HG03432 (cell line): Measurements from ENCODE around the gene EXOC6.
"Not testable (repeated sequence)": the region's sequence is repeated elsewhere in the genome, so short reads cannot be mapped to it uniquely, and the experiment has no call there.

ENCODE experiments used
- ATAC-seq: cut with Tn5 transposase; IDR thresholded peaks from one replicate; pipeline ENCODE4 v1.9.1; 2021; ENCODE audit warnings: mild to moderate bottlenecking, moderate library complexity; ENCODE audit not compliant: unreplicated experiment

EXOC6 gene

DNA sequence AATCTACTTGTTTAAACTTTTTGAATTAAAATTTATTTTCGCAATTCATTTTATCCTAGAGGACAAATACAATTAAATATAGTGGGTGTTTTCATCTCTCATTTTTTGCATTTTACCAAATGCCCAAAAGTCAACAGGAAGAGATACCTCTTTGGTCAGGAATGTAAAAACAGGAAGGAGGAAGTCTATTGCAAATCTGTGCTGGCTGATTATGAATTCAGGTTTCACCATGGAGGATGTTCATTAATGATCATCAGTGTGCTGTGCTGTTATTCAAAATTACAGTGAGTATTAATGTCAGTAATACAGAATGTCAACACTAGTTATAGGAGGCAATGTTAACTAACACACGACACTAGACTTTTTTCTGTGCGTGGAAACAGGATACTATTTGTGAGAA is 24.7 kb downstream of the EXOC6 start:
- no peak for ATAC-seq

DNA sequence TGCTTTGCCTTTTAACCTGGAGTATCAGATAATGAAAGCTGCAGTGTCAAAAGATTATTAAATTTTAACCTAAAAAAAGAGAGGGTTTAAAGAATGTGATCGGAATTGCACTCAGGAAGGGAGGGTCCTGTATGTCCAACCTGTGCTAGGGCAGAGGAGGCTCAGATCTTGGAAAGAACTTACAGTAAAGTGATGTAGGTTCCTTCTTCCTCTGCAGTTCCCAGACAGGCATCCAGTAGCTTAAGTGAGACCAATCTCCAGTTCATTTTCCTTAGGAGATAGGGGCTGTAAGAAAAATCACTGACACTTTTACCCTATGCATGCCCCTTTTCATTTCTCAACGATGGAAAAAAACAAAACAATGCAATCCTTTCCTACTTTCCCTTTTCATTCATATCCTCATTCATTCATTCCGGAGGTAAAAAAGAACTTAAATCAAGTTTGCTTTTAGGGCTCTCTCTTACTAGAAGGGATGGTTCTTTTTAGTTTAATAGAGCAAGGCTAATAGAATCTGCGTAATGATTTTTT is 28.3 kb downstream of the EXOC6 start:
- ATAC-seq: no peak

DNA sequence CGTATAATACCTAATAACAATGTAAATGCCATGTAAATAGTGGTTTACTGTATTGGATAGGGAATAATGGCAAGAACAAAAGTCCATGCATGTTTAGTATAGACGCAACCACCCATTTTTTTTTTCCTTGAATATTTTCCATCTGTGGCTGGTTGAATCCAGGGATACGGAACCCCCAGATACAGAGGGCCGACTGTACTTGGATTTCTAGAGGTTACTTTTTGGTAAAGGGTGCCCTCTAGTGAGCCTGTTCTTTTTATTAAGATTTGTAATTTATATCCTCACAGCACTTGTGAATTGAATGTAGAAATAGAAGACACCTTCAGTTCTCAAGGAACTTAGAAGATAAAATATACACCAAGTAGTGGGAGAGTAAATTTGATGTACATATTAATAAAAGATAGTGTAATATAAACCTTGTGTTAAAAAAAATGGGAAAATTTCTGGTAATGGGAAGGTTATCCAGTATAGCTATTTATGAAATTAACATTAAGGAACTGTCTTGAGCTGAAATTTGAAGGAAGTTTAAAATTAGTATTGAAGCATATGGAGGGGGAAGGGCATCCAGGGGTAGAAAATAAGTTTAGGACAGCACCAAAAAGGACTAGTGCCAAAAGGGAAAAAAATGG is 32.0 kb downstream of the EXOC6 start:
- no peak for ATAC-seq

DNA sequence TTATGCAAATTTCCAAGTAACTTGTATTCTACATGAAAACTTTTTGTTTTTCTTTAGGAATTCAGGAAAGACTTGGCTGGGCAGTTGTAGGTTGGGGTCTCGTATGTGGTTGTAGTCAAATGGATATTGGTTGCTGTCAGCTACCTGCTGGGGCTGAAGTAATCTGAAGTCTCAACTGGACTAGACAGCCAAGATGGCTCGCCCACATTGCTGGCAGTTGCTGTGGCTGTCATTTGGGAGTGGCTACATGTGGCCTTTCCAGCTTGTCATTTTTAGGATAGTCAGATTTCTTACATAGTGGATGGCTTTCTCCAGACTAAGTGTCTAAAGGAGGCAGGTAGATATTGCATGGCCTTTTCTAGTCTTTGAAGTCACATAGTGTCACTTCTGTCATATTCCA is 32.6 kb downstream of the EXOC6 start:
- no peak for ATAC-seq

DNA sequence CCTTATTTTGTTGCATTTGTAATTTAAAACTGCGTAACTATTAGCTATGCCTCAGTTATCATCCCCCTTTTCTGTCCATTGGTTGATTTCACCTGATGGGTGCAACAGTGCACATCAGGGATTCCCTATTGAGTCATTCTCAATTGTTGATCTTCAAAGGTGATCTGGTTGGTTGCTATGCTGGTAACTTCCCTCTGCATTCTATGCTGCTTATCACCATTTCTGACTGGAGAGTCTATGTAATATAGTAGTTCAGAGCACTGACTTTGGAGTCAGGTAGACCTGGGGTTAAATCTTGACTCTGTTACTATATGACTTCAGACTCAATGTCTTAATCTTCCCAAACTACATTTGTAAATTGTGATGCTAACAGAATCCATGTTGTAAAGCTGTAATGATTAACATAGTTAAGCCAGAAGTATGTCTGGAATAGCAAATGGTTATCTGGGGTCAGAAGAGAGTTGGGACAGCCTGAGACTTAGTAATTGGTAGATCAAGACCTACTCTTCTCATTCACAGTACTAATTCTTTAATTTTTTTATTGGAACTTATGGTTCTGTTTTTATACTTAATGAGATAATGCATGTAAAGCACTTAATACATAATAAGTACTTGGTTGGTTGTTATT is 38.1 kb downstream of the EXOC6 start:
- no peak for ATAC-seq

DNA sequence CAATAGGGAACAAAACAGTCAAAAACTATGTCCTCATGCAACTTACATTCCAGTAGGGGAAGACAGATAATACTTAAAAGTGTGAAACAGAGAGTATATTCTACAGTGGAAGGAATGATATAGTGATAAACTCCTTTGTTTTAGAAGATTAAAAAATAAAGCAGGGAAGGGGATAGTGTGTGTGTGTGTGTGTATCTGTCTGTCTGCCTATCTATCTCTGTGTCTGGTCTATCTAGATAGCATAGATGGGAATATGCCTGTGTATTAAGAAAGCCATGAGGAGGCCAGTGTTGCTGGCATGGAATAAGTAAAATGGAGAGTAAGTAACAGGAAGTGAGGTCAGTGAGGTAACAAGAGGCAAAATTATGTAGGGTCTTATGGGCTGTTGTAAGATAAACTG is 42.2 kb downstream of the EXOC6 start:
- no peak for ATAC-seq

DNA sequence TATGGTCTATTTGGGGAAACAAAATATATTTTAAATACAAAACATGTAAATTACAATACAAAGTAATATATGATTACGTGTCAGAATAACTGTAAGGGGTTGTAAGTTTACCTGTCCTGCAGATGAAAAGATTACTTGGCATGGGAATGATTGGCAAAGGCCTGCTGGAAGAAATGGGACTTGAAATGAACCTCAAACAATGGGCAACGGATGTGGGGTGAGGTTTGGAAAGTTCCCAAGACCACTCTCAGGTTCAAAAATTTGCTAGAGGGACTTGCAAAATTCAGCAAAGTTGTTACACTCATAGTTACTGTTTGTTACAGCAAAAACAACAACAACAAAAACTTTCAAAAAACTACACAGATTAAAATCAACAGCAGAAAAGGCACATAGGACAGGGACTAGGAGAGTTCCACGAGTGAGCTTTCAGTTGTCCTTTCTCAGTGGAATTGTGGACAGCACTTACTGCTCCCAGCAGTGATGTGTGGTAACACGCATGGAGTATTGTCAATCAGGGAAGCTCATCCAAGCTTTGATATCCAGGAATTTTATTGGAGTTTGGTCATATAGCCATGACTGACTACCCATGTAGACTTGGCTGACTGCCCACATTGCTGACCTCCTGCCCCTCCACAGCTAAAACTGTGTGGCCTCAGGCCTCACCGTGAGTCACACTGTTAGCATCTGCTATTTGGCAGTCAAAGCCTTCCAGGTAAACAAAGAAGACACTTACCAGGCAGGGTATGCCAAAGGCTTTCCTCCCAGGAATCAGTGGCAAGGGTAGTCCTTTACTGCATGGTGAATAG is 43.8 kb downstream of the EXOC6 start:
- no peak for ATAC-seq

DNA sequence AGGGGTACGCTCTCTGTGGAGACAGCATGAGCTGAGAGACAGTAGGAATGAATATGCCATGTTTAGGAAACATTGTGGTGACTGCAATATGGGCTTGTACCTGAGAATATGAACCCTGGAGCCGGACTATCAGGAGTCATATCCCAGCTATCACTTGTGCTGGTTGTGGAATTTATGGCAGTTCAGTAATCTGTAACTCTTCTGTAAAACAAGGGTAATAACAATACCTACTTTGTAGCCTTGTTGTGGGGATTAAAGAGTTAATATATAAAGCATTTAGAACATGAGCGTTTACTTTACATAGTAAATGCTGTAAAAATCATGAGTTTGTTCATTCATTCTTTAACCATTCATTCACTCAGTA is 44.4 kb downstream of the EXOC6 start:
- ATAC-seq: no peak

DNA sequence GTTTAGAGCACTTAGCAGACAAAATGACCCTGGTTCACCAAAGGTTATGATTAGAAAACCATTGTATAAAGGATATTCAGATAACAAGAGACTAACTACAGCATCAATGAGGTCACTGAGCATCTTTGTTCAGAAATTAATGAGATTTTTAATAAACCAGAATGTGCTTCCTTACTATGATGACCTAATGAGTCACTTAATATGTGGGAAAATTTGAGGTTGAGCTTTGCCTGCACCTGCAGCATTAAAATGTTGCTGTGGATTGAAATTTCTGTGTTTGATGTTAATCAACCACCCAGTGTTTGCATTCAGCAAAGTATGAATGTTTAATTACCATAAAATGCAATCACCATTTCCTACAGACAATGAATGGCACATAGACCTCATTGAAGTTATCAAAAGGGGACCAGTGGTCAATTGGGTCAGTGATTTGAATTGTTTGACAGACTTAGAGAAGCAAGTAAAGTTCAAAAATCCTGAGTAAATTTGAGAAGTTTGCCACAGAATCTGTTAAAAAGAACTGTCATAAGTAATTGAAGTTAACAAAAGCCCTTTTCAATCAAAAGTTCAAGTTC is 45.8 kb downstream of the EXOC6 start:
- ATAC-seq: no peak

DNA sequence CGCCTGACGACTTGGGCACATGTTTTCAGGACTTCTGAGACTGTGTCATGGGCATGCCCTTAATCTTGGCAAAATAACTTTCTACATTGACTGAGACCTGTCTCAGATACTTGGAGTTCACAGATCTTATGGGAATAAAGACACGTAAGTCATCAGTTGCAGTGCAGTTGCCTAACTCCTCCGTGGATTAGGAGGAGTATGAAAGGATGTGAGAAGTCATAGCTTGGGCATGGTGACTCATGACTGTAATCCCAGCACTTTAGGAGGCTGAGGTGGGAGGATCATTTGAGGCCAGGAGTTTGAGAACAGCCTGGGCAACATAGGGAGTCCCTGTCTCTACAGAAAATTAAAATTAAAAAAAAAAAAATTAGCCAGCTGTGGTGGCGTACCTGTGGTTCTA is 49.6 kb downstream of the EXOC6 start:
- ATAC-seq: no peak

DNA sequence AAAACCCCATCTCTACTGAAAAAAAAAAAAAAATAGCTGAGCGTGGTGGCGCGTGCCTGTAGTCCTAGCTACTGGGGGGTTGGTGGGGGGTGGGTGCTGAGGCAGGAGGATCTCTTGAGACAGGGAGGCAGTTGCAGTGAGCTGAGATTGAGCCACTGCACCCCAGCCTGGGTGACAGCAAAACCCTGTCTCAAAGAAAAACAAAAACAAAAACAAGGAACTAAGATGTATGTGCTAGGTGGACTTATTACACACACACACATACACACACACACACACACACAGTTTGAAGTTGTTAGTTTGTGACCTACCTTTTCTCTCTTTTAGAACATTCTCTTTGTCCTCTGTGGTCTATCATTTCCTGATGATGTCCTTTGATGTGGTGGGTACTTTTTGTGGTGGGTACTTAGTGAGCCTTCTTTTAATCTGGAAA is 53.5 kb downstream of the EXOC6 start:
- no peak for ATAC-seq

DNA sequence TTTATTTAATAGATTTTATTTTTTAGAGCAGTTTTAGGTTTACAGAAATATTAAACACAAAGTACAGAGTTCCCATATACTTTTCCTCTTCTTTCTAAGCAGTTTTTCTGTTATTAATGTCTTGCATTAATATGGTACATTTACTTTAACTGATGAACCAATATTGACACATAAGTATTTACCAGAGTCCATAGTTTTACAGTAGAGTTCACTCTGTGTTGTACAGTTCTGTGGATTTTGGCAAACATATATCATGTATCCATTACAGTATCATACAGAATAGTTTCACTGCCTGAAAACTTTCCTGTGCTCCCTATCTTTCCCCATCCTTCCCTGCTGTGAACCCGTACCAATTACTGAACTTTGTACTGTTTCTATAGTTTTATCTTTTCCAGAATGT is 55.3 kb downstream of the EXOC6 start:
- no peak for ATAC-seq

DNA sequence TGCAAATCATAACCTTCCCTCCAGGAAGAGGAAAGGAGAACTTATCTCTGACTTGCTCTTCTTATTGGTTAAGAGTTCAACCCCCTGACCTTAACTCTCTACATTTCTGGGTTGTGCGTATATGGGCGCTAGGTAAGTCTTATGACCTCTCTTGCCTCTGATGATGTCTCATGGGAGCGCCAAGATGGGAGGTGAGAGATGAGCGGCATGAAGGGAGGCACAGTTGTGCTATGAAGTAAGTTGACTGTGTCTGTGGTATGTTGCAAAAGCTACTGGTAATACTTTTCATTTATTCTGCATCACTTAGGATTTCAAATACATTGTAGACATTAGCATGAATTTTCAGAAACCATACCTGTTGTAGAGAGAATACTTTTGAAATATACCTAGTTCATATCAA is 59.0 kb downstream of the EXOC6 start:
- ATAC-seq: no peak

DNA sequence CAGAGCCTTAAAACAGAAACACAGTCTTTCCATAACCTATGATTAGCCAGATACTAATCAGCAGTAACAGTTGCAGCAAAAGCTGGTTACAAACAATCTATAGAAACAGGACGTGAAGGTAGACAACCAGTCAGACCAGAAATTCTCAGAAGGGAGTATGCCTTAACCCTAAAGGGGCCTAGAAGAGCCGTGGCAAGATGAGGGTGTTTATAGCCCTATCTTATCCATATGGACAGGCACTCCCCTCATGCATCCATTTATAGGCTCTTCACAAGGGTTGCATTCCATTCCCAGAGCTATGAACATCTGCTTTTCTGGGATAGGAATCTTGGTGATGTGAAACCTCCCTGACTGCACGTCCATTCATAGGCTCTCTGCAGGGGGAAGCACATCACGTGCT is 64.3 kb downstream of the EXOC6 start:
- not testable (repeated sequence) for ATAC-seq

DNA sequence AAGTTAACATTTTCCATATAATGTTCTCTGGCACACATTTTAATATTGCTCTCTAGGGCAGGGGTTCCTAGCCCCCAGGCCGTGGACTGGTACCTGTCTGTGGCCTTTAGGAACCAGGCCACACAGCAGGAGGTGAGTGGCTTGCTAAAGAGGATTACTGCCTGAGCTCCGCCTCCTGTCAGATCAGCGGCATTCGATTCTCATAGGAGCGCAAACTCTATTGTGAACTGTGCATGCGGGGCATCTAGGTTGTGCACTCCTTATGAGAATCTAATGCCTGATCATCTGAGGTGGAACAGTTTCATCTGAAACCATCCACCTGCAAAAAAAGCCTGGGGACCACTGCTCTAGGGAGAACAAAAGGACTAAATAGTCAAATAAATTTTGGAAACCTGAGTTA is 65.7 kb downstream of the EXOC6 start:
- no peak for ATAC-seq

DNA sequence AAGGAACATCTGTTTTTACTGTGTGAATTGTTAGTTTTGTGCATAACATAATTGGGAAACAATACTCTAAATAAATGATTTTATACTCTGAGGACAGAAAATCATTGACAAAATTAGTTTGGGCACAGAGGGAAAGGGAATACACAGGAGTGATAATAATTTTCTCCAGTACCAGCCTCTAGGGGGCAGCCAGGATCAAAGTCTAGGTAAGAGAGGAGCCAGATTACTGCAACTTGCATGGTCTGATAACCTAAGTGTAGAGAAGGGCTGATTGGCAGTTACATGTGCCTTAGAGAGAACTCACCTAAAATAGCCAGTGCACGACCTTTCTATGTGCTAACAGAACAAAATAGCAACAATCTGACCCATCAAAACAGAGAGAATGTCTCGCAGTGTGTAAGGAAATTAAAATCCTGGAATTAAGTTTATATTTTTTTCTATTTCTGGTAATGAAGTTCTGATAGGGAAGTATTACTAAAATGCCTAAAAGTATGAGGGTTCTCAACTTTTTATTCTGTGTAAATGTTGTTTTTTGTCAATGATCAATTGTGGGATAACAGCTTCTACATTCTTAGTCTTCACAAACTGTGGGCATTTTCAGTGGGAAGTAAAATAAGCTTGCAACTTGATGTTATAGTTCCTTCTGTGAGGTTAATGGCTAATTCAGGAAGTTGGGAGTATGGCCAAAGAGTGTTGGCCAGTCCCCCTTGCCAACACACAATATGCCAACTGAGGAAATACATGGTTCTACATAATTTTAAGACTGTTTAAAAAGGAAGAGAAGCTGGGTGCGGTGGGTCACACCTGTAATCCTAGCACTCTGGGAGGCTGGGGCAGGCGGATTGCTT is 66.4 kb downstream of the EXOC6 start:
- ATAC-seq: peak; percentile 74

DNA sequence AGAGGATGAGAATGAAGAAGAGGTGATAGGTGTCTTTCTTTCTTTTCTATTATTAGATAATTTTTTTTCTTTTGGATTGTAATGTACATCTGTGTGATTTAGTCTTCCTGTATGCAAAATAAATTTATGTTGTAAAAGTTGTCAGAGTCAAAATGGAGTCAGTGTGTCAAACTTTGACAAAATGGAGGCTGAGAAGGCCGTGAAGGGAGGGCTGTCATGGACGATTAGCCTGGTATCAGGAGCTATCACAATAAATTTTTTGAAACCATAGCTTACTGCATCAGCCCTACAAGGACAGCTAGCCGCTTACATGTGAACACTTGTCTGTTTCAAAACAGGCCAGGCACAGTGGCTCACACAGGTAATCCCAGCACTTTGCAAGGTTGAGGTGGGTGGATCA is 67.6 kb downstream of the EXOC6 start:
- ATAC-seq: no peak

DNA sequence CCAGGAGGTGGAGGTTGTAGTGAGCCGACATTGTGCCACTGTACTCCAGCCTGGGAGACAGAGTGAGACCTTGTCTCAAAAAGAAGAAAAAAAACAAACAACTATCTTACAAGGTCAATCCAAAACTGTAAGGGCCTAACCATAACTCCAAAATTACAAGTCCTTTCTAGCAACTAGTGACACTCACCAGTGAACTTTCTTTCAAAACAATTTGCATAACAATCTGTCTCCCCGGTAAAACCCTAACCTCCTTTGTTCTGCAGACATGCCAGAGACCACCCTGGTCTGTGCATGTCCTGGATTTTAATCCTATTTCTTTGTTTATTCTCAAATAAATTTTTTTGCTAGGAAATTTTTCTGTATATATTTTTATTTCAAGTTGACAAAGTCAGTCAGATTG is 68.1 kb downstream of the EXOC6 start:
- no peak for ATAC-seq

DNA sequence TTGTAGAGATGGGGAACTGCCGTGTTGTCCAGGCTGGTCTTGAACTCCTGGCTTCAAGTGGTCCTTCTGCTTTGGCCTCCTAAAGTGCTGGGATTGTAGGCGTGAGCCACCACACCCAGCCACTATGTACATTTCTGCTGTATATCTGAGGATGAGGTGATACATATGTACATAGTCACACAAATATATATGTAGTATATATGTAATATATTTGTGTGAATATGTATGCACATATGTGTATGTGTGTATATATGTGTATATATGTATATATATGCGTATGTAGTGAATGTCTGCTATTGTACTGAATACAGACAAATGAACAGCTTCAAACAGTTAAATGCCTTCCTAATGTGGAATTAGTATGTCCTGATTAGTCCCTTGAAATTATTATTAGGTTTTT is 70.3 kb downstream of the EXOC6 start:
- ATAC-seq: no peak

DNA sequence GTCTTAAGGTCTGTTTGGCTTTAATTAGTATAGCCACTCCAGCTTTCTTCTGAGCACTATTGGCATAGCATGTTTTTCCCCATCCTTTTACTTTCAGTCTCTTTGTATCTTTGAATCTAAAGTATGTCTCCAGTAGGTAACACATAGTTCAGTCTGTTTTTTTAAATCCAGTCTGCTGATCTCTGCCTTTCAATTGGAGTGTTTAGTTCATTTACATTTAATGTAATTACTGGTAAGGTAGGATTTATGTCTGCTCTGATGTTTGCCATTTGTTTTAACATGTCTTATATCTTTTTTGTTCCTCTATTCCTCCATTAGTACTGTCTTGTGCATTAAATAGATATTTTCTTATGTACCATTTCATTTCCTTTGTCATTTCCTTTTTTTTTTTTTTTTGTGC is 72.5 kb downstream of the EXOC6 start:
- ATAC-seq: no peak

DNA sequence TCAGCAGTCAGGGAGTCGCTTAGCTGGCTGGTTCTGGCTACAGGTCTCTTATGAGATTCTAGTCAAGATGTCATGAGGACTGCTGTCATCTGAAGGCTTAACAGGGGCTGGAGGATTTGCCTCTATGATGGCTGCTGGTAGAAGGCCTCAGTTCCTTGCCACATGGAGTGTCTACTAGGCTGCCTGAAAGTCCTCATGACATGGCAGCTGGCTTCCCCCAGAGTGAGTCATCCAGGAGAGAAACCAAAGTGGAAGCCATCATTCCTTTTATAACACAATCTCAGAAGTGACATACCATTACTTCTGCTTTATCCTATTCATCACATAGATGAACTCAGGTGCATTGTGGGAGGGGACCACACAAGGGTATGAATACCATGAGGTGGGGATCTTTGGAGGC is 75.1 kb downstream of the EXOC6 start:
- ATAC-seq: no peak
